BJ (cell line): Measurements from ENCODE around the gene WDTC1. TPM values are rescaled to one million over a fixed set of nuclear protein-coding genes. Genes with fewer than 3 reads are reported as not detected.

ENCODE experiments used
- CTCF ChIA-PET: fragments of 350-600 bp; formaldehyde crosslinking; extraction: SDS; loops from one replicate; lab custom pipeline; 2021; ENCODE audit warnings: antibody characterized with exemption, inconsistent platforms; lab: Yijun Ruan, JAX
- POLR2A ChIA-PET: fragments of 300-600 bp; sonication (Branson Sonifier 250); formaldehyde crosslinking; extraction: SDS; loops from one replicate; lab custom pipeline; 2021; ENCODE audit warnings: antibody characterized with exemption; lab: Charles Lee
- DNase-seq: peaks from one replicate; pipeline ENCODE4 v3.0.0-alpha.2; 2011; ENCODE audit warnings: low read depth
- H3K27me3 ChIP-seq: 2 replicates; pipeline ENCODE4 v1.6.0; 2011; ENCODE audit warnings: low read length; ENCODE audit not compliant: control insufficient read depth, insufficient read depth
- H3K36me3 ChIP-seq: 2 replicates; pipeline ENCODE4 v1.5.1; 2011; ENCODE audit warnings: low read length; ENCODE audit not compliant: control insufficient read depth, insufficient read depth
- H3K4me3 ChIP-seq: 2 replicates; pipeline ENCODE4 v1.5.1; 2011; ENCODE audit warnings: low read depth, mild to moderate bottlenecking, control low read depth, low read length
- polyA plus RNA-seq: library from polyadenylated mRNA; depleted of rRNA; stranded (reverse); fragments of >200 nt; gene quantifications from 2 replicates; pipeline ENCODE4 v1.2.3, GENCODE V29; 2011
- TF ChIP-seq, protein P1 (sequence below): IDR thresholded peaks from 2 replicates; pipeline ENCODE4 v1.5.1; 2011; ENCODE audit warnings: low read depth, mild to moderate bottlenecking, control low read depth, inconsistent platforms, low read length, moderate library complexity; ENCODE audit not compliant: insufficient read depth

WDTC1 gene
- polyA plus RNA-seq, 1 experiment, result 16.4 TPM

DNA sequence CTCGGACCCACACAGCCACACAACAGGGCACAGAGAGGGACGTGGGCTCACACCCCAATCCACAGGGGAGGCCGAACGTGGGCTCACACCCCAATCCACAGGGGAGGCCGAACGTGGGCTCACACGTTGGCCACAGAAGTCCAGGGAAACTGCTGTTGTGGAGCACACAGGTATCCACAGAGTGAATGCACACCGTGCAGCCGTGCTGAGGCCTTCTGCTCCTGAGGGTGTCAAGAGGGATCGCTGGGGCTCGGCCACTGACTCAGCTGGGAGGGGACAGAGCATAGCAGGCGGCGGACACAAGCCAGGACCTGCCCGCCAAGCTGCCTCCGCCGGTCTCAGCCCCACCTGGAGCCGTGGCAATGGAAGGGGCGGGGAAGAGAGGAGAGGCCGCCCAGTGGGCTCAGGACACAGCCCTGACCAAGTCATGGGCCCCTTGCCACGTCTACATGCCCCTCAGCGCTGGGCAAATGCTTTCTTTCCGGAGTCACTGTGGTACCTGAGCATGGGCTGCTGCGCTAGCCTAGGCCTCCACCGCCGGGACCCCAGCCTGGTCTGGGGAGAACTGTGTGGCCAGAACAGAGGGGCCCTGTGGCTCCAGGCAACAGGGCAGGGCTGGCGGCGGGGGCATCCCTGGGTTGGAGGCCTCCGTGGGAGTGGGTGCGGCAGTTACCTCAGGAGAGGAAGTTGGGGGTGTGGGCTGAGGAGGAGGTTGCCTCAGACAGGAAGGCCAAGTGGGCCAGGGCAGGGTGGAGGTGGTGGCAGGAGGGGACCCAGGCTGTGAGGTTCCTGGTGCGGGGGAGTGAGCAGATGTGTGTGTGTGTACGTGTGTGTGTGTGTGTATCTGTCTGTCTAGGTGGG, 108.6 kb downstream of the WDTC1 start:
- Histone ChIP-seq H3K27me3 (no peaks in the 10 kb centered on the region), H3K36me3 (no peaks in the 10 kb centered on the region), H3K4me3 (no peak overlapping the region)
- no peak for DNase-seq
- ChIA-PET POLR2A (no interaction called here), CTCF (interaction anchor here (1.4 to 7.1 kb wide), 3 partner anchors 10 to 43 kb away, joined by 4 to 54 read pairs (median 5); partner anchors contain the start of gene MAP3K6)
- TF ChIP-seq, protein P1, sequence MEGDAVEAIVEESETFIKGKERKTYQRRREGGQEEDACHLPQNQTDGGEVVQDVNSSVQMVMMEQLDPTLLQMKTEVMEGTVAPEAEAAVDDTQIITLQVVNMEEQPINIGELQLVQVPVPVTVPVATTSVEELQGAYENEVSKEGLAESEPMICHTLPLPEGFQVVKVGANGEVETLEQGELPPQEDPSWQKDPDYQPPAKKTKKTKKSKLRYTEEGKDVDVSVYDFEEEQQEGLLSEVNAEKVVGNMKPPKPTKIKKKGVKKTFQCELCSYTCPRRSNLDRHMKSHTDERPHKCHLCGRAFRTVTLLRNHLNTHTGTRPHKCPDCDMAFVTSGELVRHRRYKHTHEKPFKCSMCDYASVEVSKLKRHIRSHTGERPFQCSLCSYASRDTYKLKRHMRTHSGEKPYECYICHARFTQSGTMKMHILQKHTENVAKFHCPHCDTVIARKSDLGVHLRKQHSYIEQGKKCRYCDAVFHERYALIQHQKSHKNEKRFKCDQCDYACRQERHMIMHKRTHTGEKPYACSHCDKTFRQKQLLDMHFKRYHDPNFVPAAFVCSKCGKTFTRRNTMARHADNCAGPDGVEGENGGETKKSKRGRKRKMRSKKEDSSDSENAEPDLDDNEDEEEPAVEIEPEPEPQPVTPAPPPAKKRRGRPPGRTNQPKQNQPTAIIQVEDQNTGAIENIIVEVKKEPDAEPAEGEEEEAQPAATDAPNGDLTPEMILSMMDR, result no peak

DNA sequence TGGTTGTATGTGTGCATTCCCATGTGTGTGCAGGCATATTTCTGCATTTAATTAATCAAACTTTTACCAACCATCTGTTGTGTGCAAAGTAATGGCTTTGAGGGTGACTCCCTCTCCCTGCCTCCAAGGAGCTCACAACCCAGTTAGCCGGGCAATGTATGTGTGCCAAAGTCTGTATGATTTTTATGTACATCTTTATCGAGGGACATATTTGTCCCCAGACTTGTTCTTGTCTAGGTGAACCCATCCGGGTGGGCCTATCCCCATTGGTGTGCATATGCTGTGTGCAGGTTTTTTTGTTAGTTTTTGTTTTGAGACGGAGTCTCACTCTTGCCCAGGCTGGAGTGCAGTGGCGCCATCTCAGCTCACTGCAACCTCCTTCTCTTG, 109.2 kb downstream of the WDTC1 start:
- H3K4me3 ChIP-seq, result no peak overlapping the region
- H3K36me3 ChIP-seq, result no peaks in the 10 kb centered on the region
- no peak for DNase-seq
- TF ChIP-seq, protein P1, result no peak
- ChIA-PET POLR2A (no interaction called here), CTCF (interaction anchor here (7.1 kb wide), 1 partner anchor 11 kb away, joined by 54 read pairs; no protein-coding TSS in a partner anchor)
- no peaks in the 10 kb centered on the region for H3K27me3 ChIP-seq

DNA sequence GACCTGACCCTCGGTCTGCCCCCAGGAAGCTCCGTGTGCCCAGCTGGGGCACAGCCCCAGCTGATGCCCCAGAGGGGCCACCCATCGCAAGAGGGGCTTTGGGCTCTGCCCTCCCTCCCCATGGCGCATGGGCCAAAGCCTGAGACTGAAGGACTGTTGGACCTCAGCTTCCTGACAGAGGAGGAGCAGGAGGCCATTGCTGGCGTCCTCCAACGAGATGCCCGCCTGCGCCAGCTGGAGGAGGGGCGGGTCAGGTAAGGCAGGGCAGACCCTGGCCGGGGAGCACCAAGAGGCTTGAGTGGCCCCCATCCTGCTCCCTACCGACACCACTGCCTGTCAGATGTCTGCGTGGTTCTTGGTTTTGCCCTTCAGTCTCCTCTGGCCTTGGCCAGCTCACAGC, 110.8 kb downstream of the WDTC1 start:
- ChIA-PET CTCF (interaction anchor here (0.8 to 7.1 kb wide), 4 partner anchors 12 to 23 kb away, joined by 3 to 54 read pairs (median 10); partner anchors contain the start of gene MAP3K6), POLR2A (interaction anchor here (0.5 kb wide), 1 partner anchor 46 kb away, joined by 5 read pairs; no protein-coding TSS in a partner anchor)
- Histone ChIP-seq H3K36me3 (no peaks in the 10 kb centered on the region), H3K4me3 (no peak overlapping the region), H3K27me3 (no peaks in the 10 kb centered on the region)
- DNase-seq, result no peak
- TF ChIP-seq, protein P1, result no peak

DNA sequence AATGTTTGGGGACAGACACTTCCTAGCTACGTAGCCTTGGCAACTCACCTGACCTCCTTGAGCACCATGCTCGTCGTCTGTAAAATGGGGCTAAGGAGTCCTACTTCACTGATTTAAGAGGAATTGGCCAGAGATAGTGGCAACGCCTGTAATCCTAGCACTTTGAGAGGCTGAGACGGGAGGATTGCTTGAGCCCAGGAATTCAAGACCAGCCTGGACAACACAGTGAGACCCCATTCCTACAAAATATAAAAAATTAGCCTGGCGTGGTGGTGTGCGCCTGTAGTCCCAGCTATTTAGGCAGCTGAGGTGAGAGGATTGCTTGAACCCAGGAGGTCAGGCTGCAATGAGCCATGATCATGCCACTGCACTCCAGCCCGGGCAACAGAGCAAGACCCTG, 111.9 kb downstream of the WDTC1 start:
- Histone ChIP-seq H3K36me3 (no peaks in the 10 kb centered on the region), H3K27me3 (no peaks in the 10 kb centered on the region), H3K4me3 (no peak overlapping the region)
- no peak for DNase-seq
- TF ChIP-seq, protein P1, result no peak
- ChIA-PET CTCF (interaction anchor here (0.8 to 7.1 kb wide), 4 partner anchors 11 to 317 kb away, joined by 3 to 54 read pairs (median 10); no protein-coding TSS in a partner anchor), POLR2A (no interaction called here)

DNA sequence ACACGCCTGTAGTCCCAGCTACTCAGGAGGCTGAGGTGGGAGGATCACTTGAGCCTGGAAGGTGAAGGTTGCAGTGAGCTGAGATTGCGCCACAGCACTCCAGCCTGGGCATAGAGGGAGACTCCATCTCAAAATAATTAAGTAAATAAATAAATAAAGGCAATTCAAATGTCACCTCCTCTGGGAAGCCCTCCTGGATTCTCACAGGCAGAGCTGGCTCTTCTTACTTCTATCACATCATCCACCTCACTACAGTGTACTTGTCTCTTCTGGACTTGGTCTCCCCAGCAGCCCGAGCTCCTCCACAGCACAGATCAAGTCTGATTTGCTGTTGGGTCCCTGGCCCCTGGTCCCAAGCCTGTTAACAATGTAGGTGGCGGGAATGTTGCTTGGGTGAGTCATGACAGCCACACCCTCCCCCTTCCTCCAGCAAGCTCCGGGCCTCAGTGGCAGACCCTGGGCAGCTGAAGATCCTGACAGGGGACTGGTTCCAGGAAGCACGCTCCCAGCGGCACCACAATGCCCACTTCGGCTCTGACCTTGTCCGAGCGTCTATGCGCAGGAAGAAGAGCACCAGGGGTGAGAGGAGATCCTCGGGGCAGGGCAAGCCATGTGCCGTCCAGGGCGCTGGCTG, 112.7 kb downstream of the WDTC1 start:
- TF ChIP-seq, protein P1, result no peak
- no peaks in the 10 kb centered on the region for H3K36me3 ChIP-seq
- no peaks in the 10 kb centered on the region for H3K27me3 ChIP-seq
- H3K4me3 ChIP-seq, result no peak overlapping the region
- no peak for DNase-seq
- ChIA-PET CTCF (interaction anchor here (0.7 to 7.1 kb wide), 6 partner anchors 10 to 316 kb away, joined by 3 to 54 read pairs (median 4); partner anchors contain the start of gene MAP3K6), POLR2A (no interaction called here)
